Stimulated activated CD4-positive, alpha-beta T cell treated with anti-CD3 and anti-CD28 coated beads, TNF-alpha, amount 100 ng/mL, for 48 hours (primary cell): ENCODE results near the gene RAP1GAP2.
A peak's percentile ranks its signal among the peaks of the same experiment; 100 is the strongest.
"Not testable (repeated sequence)": the region's sequence is repeated elsewhere in the genome, so short reads cannot be mapped to it uniquely, and the experiment has no call there.

Experiments used
- DNase-seq, 3 donors: peaks; one replicate each; pipeline ENCODE4 v3.0.0-alpha.2; 2020; ENCODE audit warnings: low read depth in 3 of 3

The RAP1GAP2 gene

DNA sequence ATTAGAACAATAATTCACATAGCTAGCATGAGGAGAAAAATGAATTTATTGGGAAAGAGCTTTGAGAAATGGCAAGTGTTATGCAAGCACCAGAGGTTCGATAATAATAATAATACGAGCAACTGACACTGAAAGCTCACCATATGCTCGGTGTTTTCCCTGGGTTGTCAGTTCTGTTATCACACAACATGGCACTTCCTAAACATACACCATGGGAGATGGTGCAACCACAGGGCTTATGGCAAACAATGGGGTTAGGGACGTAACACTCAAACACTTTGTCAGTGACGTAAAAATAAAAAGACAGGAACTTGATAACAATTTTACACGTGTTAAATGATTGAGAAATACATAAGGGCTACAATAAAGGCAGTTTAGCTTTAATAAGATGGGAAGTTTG lies 243.5 kb downstream of the RAP1GAP2 start:
- no peak for DNase-seq

DNA sequence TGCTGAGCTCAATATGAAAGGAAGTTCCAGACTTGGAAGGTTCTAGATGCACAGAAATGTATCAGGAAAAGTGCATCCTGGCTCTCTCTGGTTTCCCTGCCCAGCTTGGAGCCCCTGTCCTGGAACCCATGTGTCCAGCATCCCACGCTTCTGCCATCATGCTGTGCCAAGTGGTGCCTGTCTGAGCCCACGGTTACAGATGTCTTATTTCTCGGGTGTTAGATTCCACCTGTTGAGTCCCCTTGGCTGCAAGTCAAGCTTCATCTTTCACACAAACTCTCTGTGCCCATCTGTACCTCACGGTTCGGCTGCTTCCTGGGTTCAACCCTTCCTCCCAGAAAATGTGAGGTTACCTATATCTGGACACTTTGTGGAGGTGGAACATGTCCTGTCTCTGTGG lies 244.6 kb downstream of the RAP1GAP2 start:
- no peak for DNase-seq

- peak in 2 of 3 donors; percentile 10 to 20 for DNase-seq
Observed at GRCh38 chr17:3043737-3044365, 247.6 kb downstream of the RAP1GAP2 start.

DNA sequence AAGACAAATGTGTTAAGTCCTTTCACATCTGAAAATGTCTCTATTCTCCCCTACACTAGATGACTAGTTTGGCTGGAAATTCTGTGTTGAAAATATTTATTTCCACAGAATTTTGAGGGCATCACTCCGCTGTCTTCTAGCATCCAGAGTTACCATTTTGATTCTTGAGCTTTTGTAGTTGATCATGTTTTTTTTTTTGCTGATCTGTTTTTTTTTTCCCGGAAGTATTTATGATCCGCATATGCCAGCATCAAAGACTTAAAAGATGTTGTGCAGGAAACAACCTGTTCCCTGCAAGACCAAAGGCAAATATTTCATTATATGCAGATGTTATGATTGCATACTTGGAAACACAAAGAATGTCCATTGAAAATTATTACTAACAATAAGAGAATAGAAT lies 250.5 kb downstream of the RAP1GAP2 start:
- no peak for DNase-seq

- DNase-seq = peak; percentile 90 to 93 (median 90)
Observed at GRCh38 chr17:3048727-3049471, 252.7 kb downstream of the RAP1GAP2 start.

DNA sequence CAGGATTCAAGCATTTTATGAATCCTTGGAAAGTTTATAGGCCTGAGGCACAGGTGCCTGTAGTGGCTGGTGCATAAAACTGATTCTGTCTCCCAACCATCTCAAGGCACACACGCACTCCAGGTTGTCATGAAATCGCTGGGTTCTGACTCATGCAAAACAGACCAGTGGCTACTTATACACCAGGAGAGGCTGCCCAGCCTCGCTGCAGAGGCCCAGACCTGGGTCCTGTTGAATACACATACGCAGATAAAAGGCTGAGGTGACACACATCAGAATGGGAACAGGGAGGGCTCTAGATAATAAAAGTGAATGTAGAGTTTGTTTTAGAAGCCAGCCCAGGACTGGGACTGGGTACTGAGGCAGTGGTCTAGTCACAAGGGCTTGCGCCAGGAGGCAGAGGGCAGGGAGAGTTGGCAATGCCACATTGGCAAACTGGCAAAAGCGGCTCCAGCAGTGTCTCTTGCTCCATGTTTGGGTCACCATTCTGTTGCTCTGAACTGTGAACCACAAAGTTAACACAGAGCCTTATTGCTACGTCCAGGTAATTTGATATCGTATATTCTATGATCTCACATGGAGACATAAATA lies 253.6 kb downstream of the RAP1GAP2 start:
- DNase-seq = no peak

GRCh38 chr17:3054868-3055267 lies 258.6 kb downstream of the RAP1GAP2 start:
- DNase-seq = not testable (repeated sequence)

DNA sequence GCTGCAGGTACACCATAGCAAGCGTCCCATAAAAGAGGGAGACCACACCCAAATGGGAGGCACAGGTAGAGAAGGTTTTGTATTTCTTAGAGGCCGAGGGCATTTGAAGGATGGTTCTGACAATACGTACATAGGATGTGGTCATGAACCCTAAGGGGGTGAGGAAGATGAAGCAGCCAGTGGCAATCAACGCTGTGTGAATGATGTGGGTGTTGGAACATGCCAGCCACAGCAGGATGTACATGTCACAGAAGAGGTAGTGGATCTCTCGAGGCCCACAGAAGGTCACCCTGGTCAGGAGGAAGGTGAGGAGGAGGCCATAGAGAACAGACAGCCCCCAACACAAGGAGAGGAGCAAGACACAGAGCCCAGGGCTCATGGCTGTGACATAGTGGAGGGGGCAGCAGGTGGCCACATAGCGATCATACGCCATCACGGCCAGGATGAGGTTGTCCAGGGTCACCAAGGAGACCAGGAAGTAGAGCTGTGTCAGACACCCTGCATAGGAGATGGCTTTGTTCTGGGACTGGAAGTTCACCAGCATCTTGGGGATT lies 266.7 kb downstream of the RAP1GAP2 start:
- DNase-seq = not testable (repeated sequence)

- not testable (repeated sequence) for DNase-seq
Observed at GRCh38 chr17:3063507-3063906, 267.3 kb downstream of the RAP1GAP2 start, which contains the start of gene OR1D5. TSS of gene OR1D5 (minus strand) at chr17:3063607. CDS start at chr17:3063607, 0 bp downstream.

GRCh38 chr17:3065192-3065591 lies 269.0 kb downstream of the RAP1GAP2 start:
- DNase-seq = not testable (repeated sequence)

DNA sequence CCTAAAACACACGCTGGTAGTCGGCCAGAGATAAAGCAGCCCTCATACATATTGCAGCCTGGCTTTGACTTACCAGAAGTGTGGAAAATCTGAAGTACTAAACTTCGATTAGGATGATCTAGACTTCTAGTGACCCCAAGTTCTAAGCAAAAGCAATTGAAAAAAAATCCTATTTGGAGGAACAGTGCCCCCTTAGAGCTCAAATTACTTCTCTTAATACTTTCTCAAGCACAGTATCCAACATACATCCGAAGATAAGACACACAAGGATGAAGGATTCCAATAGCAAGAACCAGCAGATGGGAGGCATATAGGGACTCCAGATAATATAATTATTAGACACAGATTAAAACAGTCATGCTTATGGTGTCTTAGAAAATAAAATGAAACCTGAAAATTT lies 277.6 kb downstream of the RAP1GAP2 start:
- DNase-seq = not testable (repeated sequence)
